OCI-LY7 (cell line): ENCODE data around the gene OTOG.

ENCODE experiments used
- EZH2phosphoT487 ChIP-seq: fragments of 200-600 bp; sonication (generic); IDR thresholded peaks from 2 replicates; pipeline ENCODE4 v1.6.1; 2018; ENCODE audit warnings: low read depth, borderline replicate concordance, mild to moderate bottlenecking, mixed run types, antibody characterized with exemption, low read length, moderate library complexity, mixed read lengths
- TF ChIP-seq, protein P1 (sequence below): fragments of 200-600 bp; sonication (generic); conservative IDR thresholded peaks from 2 replicates; pipeline ENCODE4 v1.5.1; 2014; ENCODE audit warnings: mild to moderate bottlenecking, antibody characterized with exemption, low read length, moderate library complexity, mixed read lengths

- TF ChIP-seq, protein P1, sequence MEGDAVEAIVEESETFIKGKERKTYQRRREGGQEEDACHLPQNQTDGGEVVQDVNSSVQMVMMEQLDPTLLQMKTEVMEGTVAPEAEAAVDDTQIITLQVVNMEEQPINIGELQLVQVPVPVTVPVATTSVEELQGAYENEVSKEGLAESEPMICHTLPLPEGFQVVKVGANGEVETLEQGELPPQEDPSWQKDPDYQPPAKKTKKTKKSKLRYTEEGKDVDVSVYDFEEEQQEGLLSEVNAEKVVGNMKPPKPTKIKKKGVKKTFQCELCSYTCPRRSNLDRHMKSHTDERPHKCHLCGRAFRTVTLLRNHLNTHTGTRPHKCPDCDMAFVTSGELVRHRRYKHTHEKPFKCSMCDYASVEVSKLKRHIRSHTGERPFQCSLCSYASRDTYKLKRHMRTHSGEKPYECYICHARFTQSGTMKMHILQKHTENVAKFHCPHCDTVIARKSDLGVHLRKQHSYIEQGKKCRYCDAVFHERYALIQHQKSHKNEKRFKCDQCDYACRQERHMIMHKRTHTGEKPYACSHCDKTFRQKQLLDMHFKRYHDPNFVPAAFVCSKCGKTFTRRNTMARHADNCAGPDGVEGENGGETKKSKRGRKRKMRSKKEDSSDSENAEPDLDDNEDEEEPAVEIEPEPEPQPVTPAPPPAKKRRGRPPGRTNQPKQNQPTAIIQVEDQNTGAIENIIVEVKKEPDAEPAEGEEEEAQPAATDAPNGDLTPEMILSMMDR: no peak
- TF ChIP-seq EZH2phosphoT487: no peak
These were observed 32.6 kb upstream of the OTOG start for GRCh38 chr11:17514476-17514875.
